ENCODE data around the gene IFNL4. TPM values are rescaled to one million over a fixed set of nuclear protein-coding genes. Genes with fewer than 3 reads are reported as not detected.
"Not testable (repeated sequence)": the region's sequence is repeated elsewhere in the genome, so short reads cannot be mapped to it uniquely, and the experiment has no call there.

The IFNL4 gene
- total RNA-seq, 1 donor from 2014 or later, result not detected

GRCh38 chr19:39262496-39262895, 13.8 kb upstream of the IFNL4 start:
- DNase-seq (no peak), ATAC-seq (no peak)
- intact Hi-C loops (cut with micrococcal nuclease), result no loop called here

GRCh38 chr19:39261704-39262103, 13.0 kb upstream of the IFNL4 start:
- intact Hi-C loops (cut with micrococcal nuclease), result no loop called here
- no peak for DNase-seq
- ATAC-seq, result no peak

GRCh38 chr19:39257227-39257626, 8.6 kb upstream of the IFNL4 start:
- intact Hi-C loops (cut with micrococcal nuclease), result no loop called here
- ATAC-seq, result no peak
- DNase-seq, result no peak

- ATAC-seq (no peak), DNase-seq (no peak)
- intact Hi-C loops (cut with micrococcal nuclease), result no loop called here
Observed at GRCh38 chr19:39254531-39255345, 6.1 kb upstream of the IFNL4 start.

- no peak for DNase-seq
- intact Hi-C loops (cut with micrococcal nuclease), result no loop called here
- ATAC-seq, result no peak
Observed at GRCh38 chr19:39253374-39254149, 4.9 kb upstream of the IFNL4 start.

- intact Hi-C loops (cut with micrococcal nuclease), result no loop called here
- ATAC-seq, result no peak
- DNase-seq, result no peak
Observed at GRCh38 chr19:39252458-39252857, 3.8 kb upstream of the IFNL4 start.

- no peak for ATAC-seq
- intact Hi-C loops (cut with micrococcal nuclease), result no loop called here
- DNase-seq, result no peak
Observed at GRCh38 chr19:39251846-39252245, 3.2 kb upstream of the IFNL4 start.

- no peak for DNase-seq
- no peak for ATAC-seq
- intact Hi-C loops (cut with micrococcal nuclease), result no loop called here
Observed at GRCh38 chr19:39251081-39251480, 2.4 kb upstream of the IFNL4 start.

- ATAC-seq (peak; percentile 61), DNase-seq (no peak)
- intact Hi-C loops (cut with micrococcal nuclease), result no loop called here
Observed at GRCh38 chr19:39247701-39248664, 673 bp downstream of the IFNL4 start.

- DNase-seq (peak; percentile 48), ATAC-seq (peak; percentile 50)
- intact Hi-C loops (cut with micrococcal nuclease), result no loop called here
Observed at GRCh38 chr19:39246951-39247669, 1.5 kb downstream of the IFNL4 start.

GRCh38 chr19:39245166-39245565, 3.5 kb downstream of the IFNL4 start:
- intact Hi-C loops (cut with micrococcal nuclease); DNase-seq; ATAC-seq: not testable (repeated sequence)

GRCh38 chr19:39244410-39245100, 4.1 kb downstream of the IFNL4 start, which contains the start of gene IFNL3:
TSS of gene IFNL3 (minus strand) at chr19:39245006. CDS start at chr19:39244967, 39 bp downstream.
- ATAC-seq; DNase-seq; intact Hi-C loops (cut with micrococcal nuclease): not testable (repeated sequence)

- ATAC-seq; intact Hi-C loops (cut with micrococcal nuclease); DNase-seq: not testable (repeated sequence)
Observed at GRCh38 chr19:39243741-39244140, 4.9 kb downstream of the IFNL4 start.

GRCh38 chr19:39240421-39240820, 8.2 kb downstream of the IFNL4 start:
- no peak for ATAC-seq
- intact Hi-C loops (cut with micrococcal nuclease), result no loop called here
- DNase-seq, result no peak

- intact Hi-C loops (cut with micrococcal nuclease), result no loop called here
- ATAC-seq (no peak), DNase-seq (no peak)
Observed at GRCh38 chr19:39238944-39239343, 9.7 kb downstream of the IFNL4 start.

GRCh38 chr19:39238209-39238608, 10.4 kb downstream of the IFNL4 start:
- ATAC-seq (no peak), DNase-seq (no peak)
- intact Hi-C loops (cut with micrococcal nuclease), result no loop called here

GRCh38 chr19:39237200-39238184, 11.2 kb downstream of the IFNL4 start:
- DNase-seq, result peak; percentile 32
- ATAC-seq, result no peak
- intact Hi-C loops (cut with micrococcal nuclease), result no loop called here

Data from left ventricle myocardium superior (tissue), 1 donor.